SK-N-SH treated with all-trans-retinoic acid at 6 μM for 48 hours (cell line): ENCODE results near the gene PRR13.

ENCODE experiments used
- ATAC-seq: fragments of 200-7000 bp; cut with Tn5 transposase; 3 replicates; pipeline ENCODE4 v1.9.1; 2020; ENCODE audit warnings: mild to moderate bottlenecking, moderate library complexity
- BACH2 ChIP-seq: fragments of 250-450 bp; sonication (Bioruptor Pico); IDR thresholded peaks from 2 replicates; pipeline ENCODE4 v1.9.0; 2021; ENCODE audit warnings: mild to moderate bottlenecking, borderline replicate concordance
- CSDC2 ChIP-seq: fragments of 250-450 bp; sonication (Bioruptor Pico); IDR thresholded peaks from 2 replicates; pipeline ENCODE4 v1.5.0; 2020; ENCODE audit warnings: mild to moderate bottlenecking, moderate library complexity
- CSRNP3 ChIP-seq: fragments of 250-450 bp; sonication (Bioruptor Pico); IDR thresholded peaks from 2 replicates; pipeline ENCODE4 v1.5.1; 2021; ENCODE audit warnings: mild to moderate bottlenecking, moderate library complexity
- ESRRG ChIP-seq: fragments of 250-450 bp; sonication (Bioruptor Pico); IDR thresholded peaks from 2 replicates; pipeline ENCODE4 v1.6.1; 2021; ENCODE audit warnings: mild to moderate bottlenecking
- GLIS3 ChIP-seq: fragments of 250-450 bp; sonication (Bioruptor Pico); IDR thresholded peaks from 2 replicates; pipeline ENCODE4 v1.5.0; 2020; ENCODE audit warnings: mild to moderate bottlenecking, moderate library complexity
- OSR1 ChIP-seq: fragments of 250-450 bp; sonication (Bioruptor Pico); IDR thresholded peaks from 2 replicates; pipeline ENCODE4 v1.8.0; 2022; ENCODE audit warnings: moderate library complexity, mild to moderate bottlenecking, inconsistent platforms
- PATZ1 ChIP-seq: fragments of 250-450 bp; sonication (Bioruptor Pico); IDR thresholded peaks from 2 replicates; pipeline ENCODE4 v1.8.0; 2020; ENCODE audit warnings: mild to moderate bottlenecking, moderate library complexity, borderline replicate concordance
- POU6F1 ChIP-seq: fragments of 250-450 bp; sonication (Bioruptor Pico); IDR thresholded peaks from 2 replicates; pipeline ENCODE4 v1.8.0; 2021; ENCODE audit warnings: low read depth, mild to moderate bottlenecking, moderate library complexity, borderline replicate concordance
- PPARA ChIP-seq: fragments of 250-450 bp; sonication (Bioruptor Pico); IDR thresholded peaks from 2 replicates; pipeline ENCODE4 v1.5.0; 2020; ENCODE audit warnings: mild to moderate bottlenecking, borderline replicate concordance
- RARB ChIP-seq: fragments of 250-450 bp; sonication (Bioruptor Pico); IDR thresholded peaks from 2 replicates; pipeline ENCODE4 v1.8.0; 2021; ENCODE audit warnings: mild to moderate bottlenecking, moderate library complexity
- SNAI2 ChIP-seq: fragments of 250-450 bp; sonication (Bioruptor Pico); IDR thresholded peaks from 2 replicates; pipeline ENCODE4 v1.5.0; 2020; ENCODE audit warnings: mild to moderate bottlenecking, moderate library complexity
- TCF4 ChIP-seq: fragments of 250-450 bp; sonication (Bioruptor Pico); IDR thresholded peaks from 2 replicates; pipeline ENCODE4 v1.8.0; 2021; ENCODE audit warnings: mild to moderate bottlenecking, moderate library complexity, borderline replicate concordance
- TOX ChIP-seq: fragments of 250-450 bp; sonication (Bioruptor Pico); IDR thresholded peaks from 2 replicates; pipeline ENCODE4 v1.8.0; 2021; ENCODE audit warnings: mild to moderate bottlenecking, moderate library complexity, borderline replicate concordance
- TSHZ2 ChIP-seq: fragments of 250-450 bp; sonication (Bioruptor Pico); IDR thresholded peaks from 2 replicates; pipeline ENCODE4 v1.5.0; 2020; ENCODE audit warnings: mild to moderate bottlenecking, moderate library complexity
- ZC3H10 ChIP-seq: fragments of 250-450 bp; sonication (Bioruptor Pico); IDR thresholded peaks from 2 replicates; pipeline ENCODE4 v1.5.1; 2021; ENCODE audit warnings: mild to moderate bottlenecking, moderate library complexity
- ZFP3 ChIP-seq: fragments of 250-450 bp; sonication (Bioruptor Pico); IDR thresholded peaks from 2 replicates; pipeline ENCODE4 v1.5.0; 2020; ENCODE audit warnings: mild to moderate bottlenecking, moderate library complexity
- ZNF70 ChIP-seq: fragments of 450-650 bp; formaldehyde crosslinking; IDR thresholded peaks from 2 replicates; pipeline ENCODE4 v1.5.0; 2020; ENCODE audit warnings: mild to moderate bottlenecking, moderate library complexity
- ZNF8 ChIP-seq: fragments of 450-650 bp; formaldehyde crosslinking; IDR thresholded peaks from 2 replicates; pipeline ENCODE4 v1.5.0; 2020; ENCODE audit warnings: mild to moderate bottlenecking, moderate library complexity

Gene PRR13

GRCh38 chr12:53425515-53426150 is 15.9 kb upstream of the PRR13 start:
- ATAC-seq, result no peak
- no peak for TF ChIP-seq BACH2 (CRISPR knock-in tag)
- TF ChIP-seq OSR1 (CRISPR knock-in tag), result no peak
- no peak for TF ChIP-seq TSHZ2 (CRISPR knock-in tag)
- no peak for TF ChIP-seq ZC3H10 (CRISPR knock-in tag)
- no peak for TF ChIP-seq CSDC2

- no peak for TF ChIP-seq OSR1 (CRISPR knock-in tag)
- TF ChIP-seq GLIS3 (CRISPR knock-in tag), result no peak
- no peak for TF ChIP-seq ZFP3 (CRISPR knock-in tag)
- no peak for TF ChIP-seq CSRNP3 (CRISPR knock-in tag)
- TF ChIP-seq CSDC2, result no peak
- TF ChIP-seq ZNF70 (CRISPR knock-in tag), result no peak
- TF ChIP-seq TCF4 (CRISPR knock-in tag), result no peak
- ATAC-seq, result peak; percentile 84
Observed at GRCh38 chr12:53427905-53428594, 13.5 kb upstream of the PRR13 start.

- no peak for TF ChIP-seq CSDC2
- TF ChIP-seq SNAI2 (CRISPR knock-in tag), result no peak
- no peak for TF ChIP-seq TCF4 (CRISPR knock-in tag)
- no peak; the same call in 2 of the 3 replicates for ATAC-seq
Observed at GRCh38 chr12:53428741-53429140, 12.8 kb upstream of the PRR13 start.

- TF ChIP-seq CSRNP3 (CRISPR knock-in tag), result no peak
- TF ChIP-seq PATZ1, result no peak
- no peak for TF ChIP-seq RARB (CRISPR knock-in tag)
- TF ChIP-seq ZNF8 (CRISPR knock-in tag), result no peak
- TF ChIP-seq ZFP3 (CRISPR knock-in tag), result no peak
- no peak for TF ChIP-seq PPARA (CRISPR knock-in tag)
- no peak for TF ChIP-seq CSDC2
- TF ChIP-seq ESRRG (CRISPR knock-in tag), result no peak
- TF ChIP-seq TOX (CRISPR knock-in tag), result no peak
- TF ChIP-seq GLIS3 (CRISPR knock-in tag), result no peak
- no peak for TF ChIP-seq BACH2 (CRISPR knock-in tag)
- no peak for TF ChIP-seq POU6F1 (CRISPR knock-in tag)
- no peak for ATAC-seq
Observed at GRCh38 chr12:53430116-53430515, 11.4 kb upstream of the PRR13 start.
